SHP77 treated with DMSO at 0.1 percent for 48 hours (cell line): ENCODE data around the gene IMPDH2.

Experiments
- DNase-seq: peaks from one replicate; lab custom pipeline; 2025; lab: John Stamatoyannopoulos, UW

The IMPDH2 gene

DNA sequence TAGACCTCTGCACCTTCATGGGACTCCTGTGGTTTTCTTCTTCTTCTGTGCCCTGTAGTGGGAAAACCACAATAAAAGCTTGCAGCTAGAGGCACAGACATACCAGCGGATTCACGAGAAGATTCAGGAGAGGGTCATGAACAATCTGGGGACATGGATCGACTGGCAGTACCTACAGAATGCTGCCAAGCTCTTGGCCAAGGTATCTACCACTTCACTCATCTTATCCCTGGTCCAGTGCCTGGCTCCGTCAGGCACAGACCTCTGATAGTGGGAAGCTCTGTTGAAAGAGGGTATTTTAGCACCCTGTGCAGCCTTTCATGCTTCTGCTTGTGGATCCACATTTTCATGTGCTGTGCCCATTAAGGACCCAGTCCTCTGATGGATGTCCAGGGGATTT is 48.9 kb downstream of the IMPDH2 start:
- DNase-seq = no peak

DNA sequence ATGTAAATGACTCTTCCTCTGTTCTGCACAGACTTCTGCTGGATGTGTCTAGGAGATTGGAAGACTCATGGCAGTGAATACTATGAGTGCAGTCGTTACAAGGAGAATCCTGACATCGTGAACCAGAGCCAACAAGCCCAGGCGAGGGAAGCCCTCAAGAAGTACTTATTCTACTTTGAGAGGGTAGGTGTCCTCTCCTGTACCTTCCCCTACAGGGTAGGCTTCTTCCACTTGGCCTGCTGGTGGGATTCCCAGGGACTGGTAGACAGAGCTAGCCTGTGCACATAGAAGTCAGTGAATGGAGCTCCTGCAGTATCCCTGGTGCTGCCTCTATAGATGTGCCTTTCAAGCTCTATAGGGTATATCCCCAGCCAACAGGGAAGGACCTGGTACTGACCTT is 49.7 kb downstream of the IMPDH2 start:
- DNase-seq = no peak
